ENCODE measurements around the gene FKBP5. TPM values are rescaled to one million over a fixed set of nuclear protein-coding genes. Genes with fewer than 3 reads are reported as not detected.

FKBP5 gene
- total RNA-seq, 2 experiments from 2014 or later, result 42.5 to 79.1 TPM

DNA sequence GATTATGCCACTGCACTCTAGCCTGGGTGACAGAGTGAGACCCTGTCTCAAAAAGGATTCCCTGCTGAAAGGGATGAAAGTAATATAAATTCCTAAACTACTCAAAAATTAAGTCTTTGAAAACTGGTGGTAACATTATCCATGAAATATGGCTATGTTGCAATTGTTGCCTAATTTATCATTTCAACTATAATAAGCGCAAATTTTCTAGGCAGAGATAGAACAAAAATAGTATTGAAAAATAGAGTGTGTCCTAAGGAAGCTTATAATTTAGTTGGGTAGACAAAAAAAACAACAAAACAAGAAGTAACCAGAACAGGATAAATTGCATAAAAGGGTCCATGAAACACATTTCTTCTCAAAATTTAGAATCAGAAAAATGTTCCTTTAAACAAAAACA is 68.0 kb downstream of the FKBP5 start:
- Histone ChIP-seq H3K27ac (ENCODE audit: low read depth, low read length, poor library complexity, severe bottlenecking) (no peak overlapping the region), H3K36me3 (ENCODE audit: insufficient read depth, low read length) (peaks cover 81% of the 10 kb centered on the region)

DNA sequence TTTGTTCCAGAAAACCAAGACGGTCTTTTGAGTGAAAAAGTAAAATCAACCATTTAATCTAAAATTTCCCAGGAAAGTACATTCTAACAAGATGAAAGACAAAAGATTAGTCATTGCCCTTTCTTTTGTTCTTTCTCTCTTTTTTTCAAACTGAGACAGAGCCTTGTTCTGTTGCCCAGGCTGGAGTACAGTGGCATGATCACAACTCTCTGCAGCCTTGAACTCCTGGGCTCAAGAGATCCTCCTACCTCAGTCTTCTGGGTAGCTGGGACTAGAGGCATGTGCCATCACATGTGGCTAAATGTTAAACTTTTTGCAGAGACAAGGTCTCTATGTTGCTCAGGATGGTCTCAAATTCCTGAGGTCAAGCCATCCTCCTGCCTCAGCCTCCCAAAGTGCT is 75.0 kb downstream of the FKBP5 start:
- intact Hi-C loops (cut with micrococcal nuclease; ENCODE audit: unreplicated experiment), result no loop called here
- CTCF ChIA-PET (ENCODE audit: unreplicated experiment), result no interaction called here
- POLR2A ChIA-PET, result no interaction called here

More for the DNA sequence above, 68.0 kb downstream of the FKBP5 start:
- CTCF ChIA-PET (ENCODE audit: unreplicated experiment), result no interaction called here
- no TSS peak for BruUV-seq (replicated peaks)
- H3K79me2 ChIP-seq (ENCODE audit: insufficient read depth, low read depth, low read length), result no peaks in the 10 kb centered on the region
- no peaks in the 10 kb centered on the region for H3K4me1 ChIP-seq (ENCODE audit: insufficient read depth, low read length, poor library complexity, severe bottlenecking)
- POLR2A ChIA-PET, result interaction anchor here (0.7 to 1.3 kb wide), 3 partner anchors 17 to 770 kb away, joined by 3 to 4 read pairs (median 4); no protein-coding TSS in a partner anchor
- intact Hi-C loops (cut with micrococcal nuclease; ENCODE audit: unreplicated experiment), result no loop called here
- H3K9me3 ChIP-seq (ENCODE audit: low read length), result no peaks in the 10 kb centered on the region
- H4K20me1 ChIP-seq (ENCODE audit: insufficient read depth, low read length), result no peaks in the 10 kb centered on the region
- TF ChIP-seq, protein P1, sequence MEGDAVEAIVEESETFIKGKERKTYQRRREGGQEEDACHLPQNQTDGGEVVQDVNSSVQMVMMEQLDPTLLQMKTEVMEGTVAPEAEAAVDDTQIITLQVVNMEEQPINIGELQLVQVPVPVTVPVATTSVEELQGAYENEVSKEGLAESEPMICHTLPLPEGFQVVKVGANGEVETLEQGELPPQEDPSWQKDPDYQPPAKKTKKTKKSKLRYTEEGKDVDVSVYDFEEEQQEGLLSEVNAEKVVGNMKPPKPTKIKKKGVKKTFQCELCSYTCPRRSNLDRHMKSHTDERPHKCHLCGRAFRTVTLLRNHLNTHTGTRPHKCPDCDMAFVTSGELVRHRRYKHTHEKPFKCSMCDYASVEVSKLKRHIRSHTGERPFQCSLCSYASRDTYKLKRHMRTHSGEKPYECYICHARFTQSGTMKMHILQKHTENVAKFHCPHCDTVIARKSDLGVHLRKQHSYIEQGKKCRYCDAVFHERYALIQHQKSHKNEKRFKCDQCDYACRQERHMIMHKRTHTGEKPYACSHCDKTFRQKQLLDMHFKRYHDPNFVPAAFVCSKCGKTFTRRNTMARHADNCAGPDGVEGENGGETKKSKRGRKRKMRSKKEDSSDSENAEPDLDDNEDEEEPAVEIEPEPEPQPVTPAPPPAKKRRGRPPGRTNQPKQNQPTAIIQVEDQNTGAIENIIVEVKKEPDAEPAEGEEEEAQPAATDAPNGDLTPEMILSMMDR (conservative IDR thresholded peaks at IDR 0.05; ENCODE audit: low read length), result no peak
- TF ChIP-seq EZH2phosphoT487 (IDR thresholded peaks at IDR 0.05; ENCODE audit: borderline replicate concordance, low read depth, low read length), result no peak
- H2AFZ ChIP-seq (ENCODE audit: low read length), result no peak overlapping the region
- DNase-seq (ENCODE audit: low spot score), result no peak
- no peak overlapping the region for H3K4me3 ChIP-seq (ENCODE audit: low read depth, low read length, poor library complexity, severe bottlenecking)
- no peak overlapping the region for H3K4me2 ChIP-seq (ENCODE audit: low read length)
- H3K9me2 ChIP-seq (ENCODE audit: insufficient read depth, low read length), result no peaks in the 10 kb centered on the region

DNA sequence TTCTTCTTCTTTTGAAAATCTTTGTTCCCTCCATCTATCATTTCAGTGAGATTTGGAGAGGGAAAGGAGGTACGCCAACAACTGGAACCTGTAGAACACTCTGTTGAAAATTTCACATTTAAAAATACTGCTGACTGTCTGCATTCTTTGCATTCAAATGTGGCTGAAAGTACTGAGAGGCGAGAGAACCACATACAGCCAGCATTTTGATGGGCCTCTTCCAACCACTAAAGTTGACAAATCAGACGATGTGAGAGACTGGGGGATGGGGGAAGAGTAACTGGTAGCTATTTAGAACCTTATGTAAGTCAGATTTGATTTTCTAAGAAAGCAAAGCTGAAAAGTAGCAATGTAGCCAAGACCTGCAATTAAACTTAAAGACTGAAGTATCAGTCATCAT is 77.5 kb downstream of the FKBP5 start:
- no peaks in the 10 kb centered on the region for H4K20me1 ChIP-seq (ENCODE audit: insufficient read depth, low read length)
- H2AFZ ChIP-seq (ENCODE audit: low read length), result no peak overlapping the region
- no peak for DNase-seq (ENCODE audit: low spot score)
- no peak for TF ChIP-seq EZH2phosphoT487 (IDR thresholded peaks at IDR 0.05; ENCODE audit: borderline replicate concordance, low read depth, low read length)
- TF ChIP-seq, protein P1 (conservative IDR thresholded peaks at IDR 0.05; ENCODE audit: low read length), result no peak
- H3K27ac ChIP-seq (ENCODE audit: low read depth, low read length, poor library complexity, severe bottlenecking), result no peak overlapping the region
- H3K4me2 ChIP-seq (ENCODE audit: low read length), result no peak overlapping the region
- no peaks in the 10 kb centered on the region for H3K9me2 ChIP-seq (ENCODE audit: insufficient read depth, low read length)
- H3K9me3 ChIP-seq (ENCODE audit: low read length), result no peaks in the 10 kb centered on the region
- no peaks in the 10 kb centered on the region for H3K79me2 ChIP-seq (ENCODE audit: insufficient read depth, low read depth, low read length)
- ChIA-PET CTCF (ENCODE audit: unreplicated experiment) (no interaction called here), POLR2A (interaction anchor here (0.6 kb wide), 1 partner anchor 344 kb away, joined by 5 read pairs; no protein-coding TSS in a partner anchor)
- intact Hi-C loops (cut with micrococcal nuclease; ENCODE audit: unreplicated experiment), result no loop called here
- H3K36me3 ChIP-seq (ENCODE audit: insufficient read depth, low read length), result peaks cover 87% of the 10 kb centered on the region
- H3K4me3 ChIP-seq (ENCODE audit: low read depth, low read length, poor library complexity, severe bottlenecking), result no peak overlapping the region
- no TSS peak for BruUV-seq (replicated peaks)
- H3K4me1 ChIP-seq (ENCODE audit: insufficient read depth, low read length, poor library complexity, severe bottlenecking), result no peaks in the 10 kb centered on the region

More for the DNA sequence above, 75.0 kb downstream of the FKBP5 start:
- H2AFZ ChIP-seq (ENCODE audit: low read length), result no peak overlapping the region
- no peak overlapping the region for H3K27ac ChIP-seq (ENCODE audit: low read depth, low read length, poor library complexity, severe bottlenecking)
- BruUV-seq (replicated peaks), result no TSS peak
- H4K20me1 ChIP-seq (ENCODE audit: insufficient read depth, low read length), result no peaks in the 10 kb centered on the region
- peaks cover 88% of the 10 kb centered on the region for H3K36me3 ChIP-seq (ENCODE audit: insufficient read depth, low read length)
- no peaks in the 10 kb centered on the region for H3K79me2 ChIP-seq (ENCODE audit: insufficient read depth, low read depth, low read length)
- no peak overlapping the region for H3K4me2 ChIP-seq (ENCODE audit: low read length)
- no peaks in the 10 kb centered on the region for H3K9me2 ChIP-seq (ENCODE audit: insufficient read depth, low read length)
- TF ChIP-seq, protein P1 (conservative IDR thresholded peaks at IDR 0.05; ENCODE audit: low read length), result no peak
- TF ChIP-seq EZH2phosphoT487 (IDR thresholded peaks at IDR 0.05; ENCODE audit: borderline replicate concordance, low read depth, low read length), result no peak
- DNase-seq (ENCODE audit: low spot score), result no peak
- H3K4me1 ChIP-seq (ENCODE audit: insufficient read depth, low read length, poor library complexity, severe bottlenecking), result no peaks in the 10 kb centered on the region
- H3K9me3 ChIP-seq (ENCODE audit: low read length), result no peaks in the 10 kb centered on the region
- no peak overlapping the region for H3K4me3 ChIP-seq (ENCODE audit: low read depth, low read length, poor library complexity, severe bottlenecking)
